ENCODE results near the gene HNF1A. TPM values are rescaled to one million over a fixed set of nuclear protein-coding genes. Genes with fewer than 3 reads are reported as not detected.

Gene HNF1A
- total RNA-seq, 3 donors from 2014 or later: 0.29 to 0.33 TPM; not detected in 1

DNA sequence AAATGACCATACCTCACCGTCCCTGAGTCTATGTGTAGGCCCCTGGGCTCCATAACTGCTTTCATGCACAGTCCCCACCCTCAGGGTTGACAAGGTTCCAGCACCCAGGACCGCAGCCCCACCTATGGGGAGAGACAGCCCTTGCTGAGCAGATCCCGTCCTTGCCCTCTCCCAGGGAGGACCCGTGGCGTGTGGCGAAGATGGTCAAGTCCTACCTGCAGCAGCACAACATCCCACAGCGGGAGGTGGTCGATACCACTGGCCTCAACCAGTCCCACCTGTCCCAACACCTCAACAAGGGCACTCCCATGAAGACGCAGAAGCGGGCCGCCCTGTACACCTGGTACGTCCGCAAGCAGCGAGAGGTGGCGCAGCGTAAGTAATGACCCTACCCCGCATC lies 10.3 kb downstream of the HNF1A start:
- Histone ChIP-seq H3K9me3 (no peaks in the 10 kb centered on the region), H3K27me3 (no peaks in the 10 kb centered on the region), H3K27ac (no peak overlapping the region), H3K36me3 (no peaks in the 10 kb centered on the region), H3K4me1 (no peaks in the 10 kb centered on the region), H3K4me3 (no peak overlapping the region)
- intact Hi-C loops (cut with DNase I; ENCODE audit: low total_unique reads): no loop called here
- TF ChIP-seq POLR2AphosphoS5 (IDR thresholded peaks at IDR 0.05): no peak
- TF ChIP-seq, protein P1, sequence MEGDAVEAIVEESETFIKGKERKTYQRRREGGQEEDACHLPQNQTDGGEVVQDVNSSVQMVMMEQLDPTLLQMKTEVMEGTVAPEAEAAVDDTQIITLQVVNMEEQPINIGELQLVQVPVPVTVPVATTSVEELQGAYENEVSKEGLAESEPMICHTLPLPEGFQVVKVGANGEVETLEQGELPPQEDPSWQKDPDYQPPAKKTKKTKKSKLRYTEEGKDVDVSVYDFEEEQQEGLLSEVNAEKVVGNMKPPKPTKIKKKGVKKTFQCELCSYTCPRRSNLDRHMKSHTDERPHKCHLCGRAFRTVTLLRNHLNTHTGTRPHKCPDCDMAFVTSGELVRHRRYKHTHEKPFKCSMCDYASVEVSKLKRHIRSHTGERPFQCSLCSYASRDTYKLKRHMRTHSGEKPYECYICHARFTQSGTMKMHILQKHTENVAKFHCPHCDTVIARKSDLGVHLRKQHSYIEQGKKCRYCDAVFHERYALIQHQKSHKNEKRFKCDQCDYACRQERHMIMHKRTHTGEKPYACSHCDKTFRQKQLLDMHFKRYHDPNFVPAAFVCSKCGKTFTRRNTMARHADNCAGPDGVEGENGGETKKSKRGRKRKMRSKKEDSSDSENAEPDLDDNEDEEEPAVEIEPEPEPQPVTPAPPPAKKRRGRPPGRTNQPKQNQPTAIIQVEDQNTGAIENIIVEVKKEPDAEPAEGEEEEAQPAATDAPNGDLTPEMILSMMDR (IDR thresholded peaks at IDR 0.05): no peak
- no peak for TF ChIP-seq POLR2A (IDR thresholded peaks at IDR 0.05)
- DNase-seq (ENCODE audit: low spot score in 2 of 2): no peak

DNA sequence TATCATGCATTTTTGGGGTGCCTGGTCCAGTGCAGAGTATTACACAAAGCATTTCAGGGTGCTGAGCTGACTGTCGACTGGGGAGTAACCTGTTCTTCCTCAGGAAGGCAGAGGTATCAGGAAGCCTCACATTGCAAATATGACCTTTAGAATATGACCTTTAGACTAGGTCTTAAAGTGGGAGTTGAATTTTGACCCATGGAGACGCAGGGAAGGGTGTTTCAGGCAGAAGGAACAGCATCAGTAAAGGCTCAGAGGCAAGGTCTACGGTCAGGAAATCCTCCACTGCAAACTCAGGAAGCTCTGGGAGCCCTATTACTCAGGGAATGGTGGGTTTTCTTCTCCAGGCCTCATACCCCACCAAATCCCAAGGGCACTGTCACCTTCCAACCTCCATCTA lies 11.3 kb downstream of the HNF1A start:
- intact Hi-C loops (cut with DNase I; ENCODE audit: low total_unique reads): no loop called here
- DNase-seq (ENCODE audit: low spot score in 2 of 2): no peak
- TF ChIP-seq, protein P1 (IDR thresholded peaks at IDR 0.05): no peak
- TF ChIP-seq POLR2AphosphoS5 (IDR thresholded peaks at IDR 0.05): no peak
- TF ChIP-seq POLR2A (IDR thresholded peaks at IDR 0.05): no peak
- Histone ChIP-seq H3K36me3 (no peaks in the 10 kb centered on the region), H3K27ac (no peak overlapping the region), H3K4me1 (no peaks in the 10 kb centered on the region), H3K27me3 (no peaks in the 10 kb centered on the region), H3K4me3 (no peak overlapping the region), H3K9me3 (no peaks in the 10 kb centered on the region)

DNA sequence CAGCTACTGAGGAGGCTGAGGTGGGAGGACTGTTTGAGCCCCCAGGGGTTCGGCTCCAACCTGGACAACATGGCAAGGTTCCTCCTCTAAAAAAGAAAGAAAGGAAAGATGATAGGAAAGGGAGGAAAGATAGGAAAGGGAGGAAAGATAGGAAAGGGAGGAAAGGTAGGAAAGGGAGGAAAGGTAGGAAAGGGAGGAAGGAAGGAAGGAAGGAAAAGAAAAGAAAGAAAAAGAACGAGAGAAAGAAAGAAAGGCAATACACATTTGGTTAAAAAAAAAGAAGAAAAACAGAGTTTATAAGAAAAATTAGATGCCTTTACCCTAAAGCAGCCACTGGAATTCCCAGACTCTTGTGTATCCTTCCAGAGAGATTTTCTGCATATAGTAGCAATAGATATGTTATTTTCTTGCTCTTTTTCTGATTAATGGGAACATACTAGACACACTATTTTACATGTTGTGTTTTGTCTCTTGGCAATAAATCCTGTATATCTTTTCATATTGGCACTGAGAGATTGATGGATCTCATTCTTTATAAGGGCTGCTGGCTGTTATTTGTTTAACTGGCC lies 12.2 kb downstream of the HNF1A start:
- Histone ChIP-seq H3K4me1 (no peaks in the 10 kb centered on the region), H3K36me3 (no peaks in the 10 kb centered on the region), H3K27ac (no peak overlapping the region), H3K27me3 (no peaks in the 10 kb centered on the region), H3K9me3 (no peaks in the 10 kb centered on the region), H3K4me3 (no peak overlapping the region)
- intact Hi-C loops (cut with DNase I; ENCODE audit: low total_unique reads): no loop called here
- DNase-seq (ENCODE audit: low spot score in 2 of 2): no peak
- TF ChIP-seq POLR2AphosphoS5 (IDR thresholded peaks at IDR 0.05) (no peak), POLR2A (IDR thresholded peaks at IDR 0.05) (no peak)

DNA sequence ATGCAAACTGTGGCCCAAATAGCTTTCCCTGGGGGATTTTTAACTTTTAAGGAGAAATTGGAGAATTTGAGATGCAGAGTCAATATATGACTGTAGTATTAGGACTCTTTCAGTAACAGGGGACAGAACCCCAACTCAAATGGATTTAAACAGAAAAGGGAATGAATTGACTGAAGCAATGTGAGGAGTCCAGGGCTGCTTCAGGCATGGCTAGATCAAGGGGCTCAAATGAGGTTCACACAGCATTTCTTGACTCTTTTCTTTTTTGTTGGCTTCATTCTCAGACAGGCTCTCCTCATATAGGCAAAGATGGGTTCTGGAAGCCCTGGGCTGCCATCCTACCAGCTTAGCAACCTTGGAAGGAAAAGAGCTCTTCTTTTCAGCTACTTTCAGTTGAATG lies 13.6 kb downstream of the HNF1A start:
- intact Hi-C loops (cut with DNase I; ENCODE audit: low total_unique reads): no loop called here
- Histone ChIP-seq H3K9me3 (no peaks in the 10 kb centered on the region), H3K36me3 (no peaks in the 10 kb centered on the region), H3K27me3 (no peaks in the 10 kb centered on the region), H3K4me1 (no peaks in the 10 kb centered on the region), H3K27ac (no peak overlapping the region), H3K4me3 (no peak overlapping the region)
- no peak for DNase-seq (ENCODE audit: low spot score in 2 of 2)
- TF ChIP-seq POLR2AphosphoS5 (IDR thresholded peaks at IDR 0.05) (no peak), POLR2A (IDR thresholded peaks at IDR 0.05) (no peak)
- TF ChIP-seq, protein P1 (IDR thresholded peaks at IDR 0.05): no peak

DNA sequence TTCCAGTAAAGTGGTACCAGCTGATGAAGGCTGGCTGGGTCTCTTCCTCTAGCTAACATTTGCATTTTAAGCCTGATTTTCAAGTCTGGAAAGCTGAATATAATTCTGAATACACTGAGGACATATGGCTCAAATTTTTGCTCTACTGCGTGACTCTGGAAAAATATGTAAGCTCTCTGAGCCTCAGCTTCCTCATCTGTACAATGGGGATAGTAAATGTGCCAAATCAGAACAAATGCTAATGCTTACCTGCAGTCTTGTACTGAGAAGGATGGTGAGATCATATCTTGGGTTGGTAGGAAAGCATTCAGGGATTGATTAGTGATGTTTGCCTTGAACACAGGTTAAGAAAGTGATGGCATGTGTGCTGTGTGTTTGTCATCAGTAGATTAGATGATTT lies 14.6 kb downstream of the HNF1A start:
- H3K27ac ChIP-seq: no peak overlapping the region
- no peaks in the 10 kb centered on the region for H3K36me3 ChIP-seq
- no peaks in the 10 kb centered on the region for H3K4me1 ChIP-seq
- no peaks in the 10 kb centered on the region for H3K9me3 ChIP-seq
- no peak overlapping the region for H3K4me3 ChIP-seq
- DNase-seq (ENCODE audit: low spot score in 2 of 2): no peak
- intact Hi-C loops (cut with DNase I; ENCODE audit: low total_unique reads): no loop called here
- no peaks in the 10 kb centered on the region for H3K27me3 ChIP-seq
- TF ChIP-seq POLR2AphosphoS5 (IDR thresholded peaks at IDR 0.05) (no peak), POLR2A (IDR thresholded peaks at IDR 0.05) (no peak)
- TF ChIP-seq, protein P1 (IDR thresholded peaks at IDR 0.05): no peak

DNA sequence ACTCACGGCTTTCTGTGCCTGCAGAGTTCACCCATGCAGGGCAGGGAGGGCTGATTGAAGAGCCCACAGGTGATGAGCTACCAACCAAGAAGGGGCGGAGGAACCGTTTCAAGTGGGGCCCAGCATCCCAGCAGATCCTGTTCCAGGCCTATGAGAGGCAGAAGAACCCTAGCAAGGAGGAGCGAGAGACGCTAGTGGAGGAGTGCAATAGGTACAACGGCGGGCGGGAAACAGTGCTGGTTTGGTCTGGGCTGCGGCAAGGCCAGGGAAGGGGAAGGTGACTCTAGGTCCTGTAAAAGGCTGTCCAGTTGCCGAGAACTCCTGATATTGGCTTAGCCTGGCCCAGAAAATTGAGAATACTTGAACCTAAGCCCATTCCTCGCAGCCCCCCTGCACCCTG lies 15.2 kb downstream of the HNF1A start:
- H3K4me3 ChIP-seq: no peak overlapping the region
- no peak overlapping the region for H3K27ac ChIP-seq
- H3K4me1 ChIP-seq: no peaks in the 10 kb centered on the region
- no peaks in the 10 kb centered on the region for H3K9me3 ChIP-seq
- H3K36me3 ChIP-seq: no peaks in the 10 kb centered on the region
- TF ChIP-seq POLR2A (IDR thresholded peaks at IDR 0.05) (no peak), POLR2AphosphoS5 (IDR thresholded peaks at IDR 0.05) (no peak)
- TF ChIP-seq, protein P1 (IDR thresholded peaks at IDR 0.05): no peak
- no peak for DNase-seq (ENCODE audit: low spot score in 2 of 2)
- H3K27me3 ChIP-seq: no peaks in the 10 kb centered on the region
- intact Hi-C loops (cut with DNase I; ENCODE audit: low total_unique reads): no loop called here
